ENCODE data around the gene WNT16. TPM values are rescaled to one million over a fixed set of nuclear protein-coding genes. Genes with fewer than 3 reads are reported as not detected.

WNT16 gene
- total RNA-seq, 1 donor from 2014 or later, result not detected

GRCh38 chr7:121337398-121337797 is 8.6 kb downstream of the WNT16 start:
- Histone ChIP-seq H3K4me3 (no peak overlapping the region), H3K36me3 (no peaks in the 10 kb centered on the region), H3K27ac (no peak overlapping the region), H3K4me1 (no peaks in the 10 kb centered on the region), H3K27me3 (ENCODE audit: low read depth) (peaks cover 30% of the 10 kb centered on the region), H3K9me3 (no peaks in the 10 kb centered on the region)
- DNase-seq (no peak), ATAC-seq (no peak)
- intact Hi-C loops (cut with DNase I), result no loop called here
- TF ChIP-seq, protein P1, sequence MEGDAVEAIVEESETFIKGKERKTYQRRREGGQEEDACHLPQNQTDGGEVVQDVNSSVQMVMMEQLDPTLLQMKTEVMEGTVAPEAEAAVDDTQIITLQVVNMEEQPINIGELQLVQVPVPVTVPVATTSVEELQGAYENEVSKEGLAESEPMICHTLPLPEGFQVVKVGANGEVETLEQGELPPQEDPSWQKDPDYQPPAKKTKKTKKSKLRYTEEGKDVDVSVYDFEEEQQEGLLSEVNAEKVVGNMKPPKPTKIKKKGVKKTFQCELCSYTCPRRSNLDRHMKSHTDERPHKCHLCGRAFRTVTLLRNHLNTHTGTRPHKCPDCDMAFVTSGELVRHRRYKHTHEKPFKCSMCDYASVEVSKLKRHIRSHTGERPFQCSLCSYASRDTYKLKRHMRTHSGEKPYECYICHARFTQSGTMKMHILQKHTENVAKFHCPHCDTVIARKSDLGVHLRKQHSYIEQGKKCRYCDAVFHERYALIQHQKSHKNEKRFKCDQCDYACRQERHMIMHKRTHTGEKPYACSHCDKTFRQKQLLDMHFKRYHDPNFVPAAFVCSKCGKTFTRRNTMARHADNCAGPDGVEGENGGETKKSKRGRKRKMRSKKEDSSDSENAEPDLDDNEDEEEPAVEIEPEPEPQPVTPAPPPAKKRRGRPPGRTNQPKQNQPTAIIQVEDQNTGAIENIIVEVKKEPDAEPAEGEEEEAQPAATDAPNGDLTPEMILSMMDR (IDR thresholded peaks at IDR 0.05), result no peak

DNA sequence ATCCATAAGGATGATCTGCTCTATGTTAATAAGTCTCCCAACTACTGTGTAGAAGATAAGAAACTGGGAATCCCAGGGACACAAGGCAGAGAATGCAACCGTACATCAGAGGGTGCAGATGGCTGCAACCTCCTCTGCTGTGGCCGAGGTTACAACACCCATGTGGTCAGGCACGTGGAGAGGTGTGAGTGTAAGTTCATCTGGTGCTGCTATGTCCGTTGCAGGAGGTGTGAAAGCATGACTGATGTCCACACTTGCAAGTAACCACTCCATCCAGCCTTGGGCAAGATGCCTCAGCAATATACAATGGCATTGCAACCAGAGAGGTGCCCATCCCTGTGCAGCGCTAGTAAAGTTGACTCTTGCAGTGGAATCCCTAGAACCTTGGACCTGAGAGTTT is 10.3 kb downstream of the WNT16 start:
- ATAC-seq (no peak), DNase-seq (no peak)
- H3K9me3 ChIP-seq, result no peaks in the 10 kb centered on the region
- peaks cover 14% of the 10 kb centered on the region for H3K27me3 ChIP-seq (ENCODE audit: low read depth)
- no peaks in the 10 kb centered on the region for H3K36me3 ChIP-seq
- no peak overlapping the region for H3K4me3 ChIP-seq
- no peak overlapping the region for H3K27ac ChIP-seq
- H3K4me1 ChIP-seq, result no peaks in the 10 kb centered on the region
- TF ChIP-seq, protein P1 (IDR thresholded peaks at IDR 0.05), result no peak
- intact Hi-C loops (cut with DNase I), result no loop called here

DNA sequence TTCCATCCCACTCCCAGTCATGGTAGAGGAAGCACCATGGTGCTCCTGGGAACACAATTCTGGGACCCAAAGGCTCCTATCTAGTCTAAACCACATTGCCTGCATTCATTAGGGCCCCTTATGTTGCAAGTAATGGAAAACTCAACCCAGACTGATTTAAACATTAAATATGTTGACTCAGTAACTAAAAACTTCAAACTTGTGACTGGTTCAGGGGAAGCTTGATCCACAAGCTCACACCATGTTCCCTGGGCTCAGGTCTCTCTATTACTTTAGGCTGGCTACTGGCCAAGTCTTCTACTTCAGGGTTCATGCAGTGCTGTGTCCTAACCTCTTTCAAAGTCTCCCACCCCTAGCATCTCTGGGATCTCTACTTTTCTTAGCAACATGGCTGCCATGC is 13.1 kb downstream of the WNT16 start:
- Histone ChIP-seq H3K27me3 (ENCODE audit: low read depth) (no peaks in the 10 kb centered on the region), H3K9me3 (no peaks in the 10 kb centered on the region), H3K4me3 (no peak overlapping the region), H3K27ac (no peak overlapping the region), H3K4me1 (no peaks in the 10 kb centered on the region), H3K36me3 (peaks cover 6% of the 10 kb centered on the region)
- intact Hi-C loops (cut with DNase I), result no loop called here
- no peak for ATAC-seq
- TF ChIP-seq, protein P1 (IDR thresholded peaks at IDR 0.05), result no peak
- no peak for DNase-seq

- H3K4me3 ChIP-seq, result no peak overlapping the region
- peaks cover 12% of the 10 kb centered on the region for H3K36me3 ChIP-seq
- ATAC-seq (no peak), DNase-seq (no peak)
- no peaks in the 10 kb centered on the region for H3K4me1 ChIP-seq
- no peak overlapping the region for H3K27ac ChIP-seq
- TF ChIP-seq, protein P1 (IDR thresholded peaks at IDR 0.05), result no peak
- no peaks in the 10 kb centered on the region for H3K9me3 ChIP-seq
- H3K27me3 ChIP-seq (ENCODE audit: low read depth), result no peaks in the 10 kb centered on the region
- intact Hi-C loops (cut with DNase I), result no loop called here
Observed at GRCh38 chr7:121342631-121343030, 13.8 kb downstream of the WNT16 start.

DNA sequence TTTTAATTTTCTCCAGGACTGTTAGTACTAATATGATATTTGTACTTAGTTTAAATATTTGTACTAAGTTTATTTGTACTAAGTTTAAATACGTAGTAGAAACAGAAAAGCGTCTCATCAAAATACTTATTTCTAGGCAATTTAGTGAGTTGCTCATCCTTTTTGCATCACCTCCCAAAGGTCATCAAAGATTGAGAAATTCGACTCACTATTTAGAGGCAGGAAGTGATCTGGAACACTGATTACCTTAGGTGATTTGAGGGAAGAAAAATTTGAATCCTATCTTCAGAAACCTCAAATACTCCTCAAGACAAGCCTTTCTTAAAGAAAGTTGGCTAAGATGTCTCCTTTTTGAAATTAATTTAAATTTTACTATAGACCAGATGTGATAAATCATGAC is 14.5 kb downstream of the WNT16 start:
- no peak overlapping the region for H3K27ac ChIP-seq
- H3K27me3 ChIP-seq (ENCODE audit: low read depth), result no peaks in the 10 kb centered on the region
- ATAC-seq, result no peak
- TF ChIP-seq, protein P1 (IDR thresholded peaks at IDR 0.05), result no peak
- H3K4me3 ChIP-seq, result no peak overlapping the region
- H3K4me1 ChIP-seq, result no peaks in the 10 kb centered on the region
- H3K36me3 ChIP-seq, result peaks cover 12% of the 10 kb centered on the region
- intact Hi-C loops (cut with DNase I), result no loop called here
- no peaks in the 10 kb centered on the region for H3K9me3 ChIP-seq
- DNase-seq, result no peak

DNA sequence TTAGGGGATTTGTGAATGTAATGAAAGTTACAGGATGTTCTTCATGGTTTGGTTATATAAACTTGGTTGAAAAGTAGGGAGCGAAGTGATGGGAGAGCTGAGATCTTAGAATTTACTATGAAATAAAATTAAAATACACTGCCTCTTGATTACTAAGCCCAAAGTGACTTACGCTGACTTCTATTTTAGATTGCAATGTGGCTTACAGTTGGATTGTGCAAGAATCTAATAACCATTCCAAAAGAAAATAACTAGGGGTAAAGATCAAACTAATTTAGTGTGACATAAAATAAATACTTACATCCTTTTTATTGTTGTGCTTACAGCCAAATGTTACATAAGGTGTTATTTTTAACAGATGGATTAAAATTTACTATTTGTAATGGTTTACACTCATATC is 15.3 kb downstream of the WNT16 start:
- H3K27ac ChIP-seq, result no peak overlapping the region
- intact Hi-C loops (cut with DNase I), result no loop called here
- no peak for ATAC-seq
- TF ChIP-seq, protein P1 (IDR thresholded peaks at IDR 0.05), result no peak
- peaks cover 12% of the 10 kb centered on the region for H3K36me3 ChIP-seq
- no peak for DNase-seq
- H3K9me3 ChIP-seq, result no peaks in the 10 kb centered on the region
- H3K4me1 ChIP-seq, result no peaks in the 10 kb centered on the region
- no peak overlapping the region for H3K4me3 ChIP-seq
- H3K27me3 ChIP-seq (ENCODE audit: low read depth), result no peaks in the 10 kb centered on the region
